Effector memory CD4-positive, alpha-beta T cell (primary cell): ENCODE results near the gene PRPF18.

Experiments
- DNase-seq, 3 donors: peaks; one replicate each; pipeline ENCODE4 v3.0.0-alpha.2; 2020
- H3K27ac ChIP-seq: 2 replicates; pipeline ENCODE4 v1.7.0; 2013; ENCODE audit warnings: mild to moderate bottlenecking, low read length, moderate library complexity; ENCODE audit not compliant: insufficient read depth, poor library complexity, severe bottlenecking
- H3K27me3 ChIP-seq: replicated peaks from 2 replicates; pipeline ENCODE4 v1.7.0; 2013; ENCODE audit warnings: mild to moderate bottlenecking, low read length; ENCODE audit not compliant: insufficient read depth, control insufficient read depth, poor library complexity, severe bottlenecking
- H3K36me3 ChIP-seq: 2 replicates; pipeline ENCODE4 v1.7.0; 2013; ENCODE audit warnings: mild to moderate bottlenecking, low read length, moderate library complexity; ENCODE audit not compliant: control insufficient read depth, insufficient read depth
- H3K4me1 ChIP-seq: 2 replicates; pipeline ENCODE4 v1.7.0; 2013; ENCODE audit warnings: low read length, mild to moderate bottlenecking; ENCODE audit not compliant: control insufficient read depth, insufficient read depth, poor library complexity, severe bottlenecking
- H3K4me3 ChIP-seq: 2 replicates; pipeline ENCODE4 v1.7.0; 2013; ENCODE audit warnings: low read length, low read depth, mild to moderate bottlenecking; ENCODE audit not compliant: insufficient read depth, poor library complexity, severe bottlenecking
- H3K9me3 ChIP-seq: 2 replicates; pipeline ENCODE4 v1.7.0; 2013; ENCODE audit warnings: mild to moderate bottlenecking, low read length, moderate library complexity; ENCODE audit not compliant: control insufficient read depth

Gene PRPF18

DNA sequence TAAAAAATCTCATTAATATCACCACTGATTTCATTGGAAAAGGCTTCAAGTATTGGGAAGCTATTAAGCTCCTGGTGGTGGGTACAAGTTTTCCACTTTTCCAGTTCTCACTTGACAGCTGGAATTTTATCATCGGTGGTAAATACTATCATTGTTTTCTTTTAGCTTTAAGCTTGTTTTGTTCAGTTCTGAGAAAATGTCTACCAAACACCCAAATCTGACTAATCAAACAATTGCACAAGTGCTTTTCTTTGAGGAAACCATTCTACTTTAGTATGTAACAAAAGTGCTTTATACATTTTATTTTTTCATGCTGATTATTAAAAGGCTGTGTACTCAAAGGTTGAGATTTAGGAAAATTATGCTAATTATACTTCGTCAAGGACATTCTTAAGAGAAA is 7.9 kb downstream of the PRPF18 start:
- peaks cover 22% of the 10 kb centered on the region for H3K36me3 ChIP-seq
- H3K4me1 ChIP-seq: no peaks in the 10 kb centered on the region
- H3K27ac ChIP-seq: no peak overlapping the region
- H3K9me3 ChIP-seq: no peaks in the 10 kb centered on the region
- H3K27me3 ChIP-seq: no peaks in the 10 kb centered on the region
- no peak for DNase-seq
- no peak overlapping the region for H3K4me3 ChIP-seq

DNA sequence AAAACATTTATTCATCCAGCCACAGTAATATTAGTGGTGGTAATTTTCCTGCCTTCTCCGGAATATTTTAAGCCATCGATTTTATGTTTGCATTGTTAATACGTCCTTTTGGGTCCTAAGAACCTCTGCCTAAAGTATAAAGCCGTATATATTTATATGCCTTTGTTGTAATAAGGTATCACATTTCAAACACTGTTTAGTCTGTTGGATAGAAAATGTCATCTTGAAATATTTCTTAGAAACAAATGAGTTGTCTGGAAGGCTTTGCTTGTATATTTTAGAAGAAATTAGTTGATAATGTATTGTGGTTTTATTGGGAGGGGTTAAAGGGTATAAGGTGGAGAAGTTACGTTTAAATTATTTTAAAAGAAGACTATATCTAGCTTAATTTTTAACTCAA is 11.1 kb downstream of the PRPF18 start:
- Histone ChIP-seq H3K36me3 (peaks cover 38% of the 10 kb centered on the region), H3K27ac (no peak overlapping the region), H3K27me3 (no peaks in the 10 kb centered on the region), H3K4me1 (no peaks in the 10 kb centered on the region), H3K4me3 (no peak overlapping the region), H3K9me3 (no peaks in the 10 kb centered on the region)
- no peak for DNase-seq

DNA sequence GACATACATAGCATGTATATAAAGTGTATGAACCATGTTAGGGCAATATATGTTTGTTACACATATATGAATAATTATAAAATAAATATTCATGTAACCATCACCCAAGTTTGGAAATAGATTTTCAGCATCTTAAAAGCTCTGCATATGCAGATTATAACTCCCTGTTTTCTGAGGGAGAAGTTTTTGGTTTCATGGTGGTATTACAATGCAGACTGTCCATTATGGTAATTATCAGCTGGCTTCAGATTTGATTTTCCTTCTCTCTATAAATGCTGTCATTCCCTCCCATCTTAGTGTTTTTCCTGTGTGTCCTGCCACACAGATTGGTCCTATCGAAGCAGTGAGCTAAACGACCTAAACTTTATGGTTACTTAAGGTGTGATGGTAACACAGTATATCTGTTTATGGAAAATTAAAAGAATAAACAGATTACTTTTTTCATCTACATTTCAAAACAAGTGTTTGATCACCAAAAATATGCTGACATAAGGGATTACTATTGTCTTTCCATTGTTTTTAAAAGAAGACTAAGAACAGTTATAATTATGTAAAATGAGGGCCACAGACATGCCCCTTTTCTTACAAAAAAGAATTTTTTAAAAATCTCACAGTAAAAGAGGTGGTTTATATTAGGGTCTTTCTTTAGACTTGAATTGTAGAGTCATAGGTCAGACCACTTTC is 17.7 kb downstream of the PRPF18 start:
- H3K36me3 ChIP-seq: peaks cover 49% of the 10 kb centered on the region
- no peaks in the 10 kb centered on the region for H3K4me1 ChIP-seq
- no peak overlapping the region for H3K4me3 ChIP-seq
- no peak for DNase-seq
- H3K9me3 ChIP-seq: no peaks in the 10 kb centered on the region
- H3K27ac ChIP-seq: no peak overlapping the region
- H3K27me3 ChIP-seq: no peaks in the 10 kb centered on the region

GRCh38 chr10:13608246-13608853 is 21.6 kb downstream of the PRPF18 start:
- Histone ChIP-seq H3K9me3 (no peaks in the 10 kb centered on the region), H3K4me1 (no peaks in the 10 kb centered on the region), H3K36me3 (peaks cover 59% of the 10 kb centered on the region), H3K27ac (no peak overlapping the region), H3K4me3 (no peak overlapping the region), H3K27me3 (no peaks in the 10 kb centered on the region)
- DNase-seq: no peak

DNA sequence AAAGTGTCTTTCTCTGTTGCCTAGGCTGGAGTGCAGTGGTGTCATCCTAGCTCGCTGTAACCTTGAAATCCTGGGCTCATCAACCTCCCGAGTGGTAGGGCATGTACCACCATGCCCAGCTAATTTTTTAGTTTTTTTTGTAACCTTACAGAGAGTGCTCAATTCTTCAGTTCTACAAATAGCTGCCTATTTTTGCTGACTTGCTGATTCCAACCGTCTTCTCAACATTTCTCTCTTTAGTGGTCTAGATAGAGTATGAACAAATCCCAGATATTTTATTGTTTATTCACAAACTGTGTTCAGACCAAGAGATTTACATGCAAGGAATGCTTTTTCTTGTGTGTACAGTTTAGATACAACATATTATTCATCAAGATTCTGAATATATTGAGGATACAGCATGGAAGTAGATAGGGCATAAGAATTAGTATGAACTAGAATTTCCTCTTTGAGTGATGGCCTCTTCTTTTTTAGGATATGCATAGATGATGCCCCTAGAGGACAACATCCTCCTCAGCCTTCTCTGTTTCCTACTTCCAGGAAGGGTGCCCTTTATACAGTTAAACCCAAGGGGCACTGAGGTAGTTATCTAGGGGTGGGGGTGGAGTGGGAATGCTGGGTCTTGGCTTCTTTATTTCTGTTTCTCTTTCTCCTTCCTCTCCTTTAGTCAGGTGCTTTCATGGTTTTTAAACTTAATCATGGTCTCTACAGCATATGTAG is 26.0 kb downstream of the PRPF18 start:
- no peak for DNase-seq
- H3K36me3 ChIP-seq: peaks cover 79% of the 10 kb centered on the region
- H3K27me3 ChIP-seq: no peaks in the 10 kb centered on the region
- no peak overlapping the region for H3K27ac ChIP-seq
- H3K4me3 ChIP-seq: no peak overlapping the region
- H3K9me3 ChIP-seq: no peaks in the 10 kb centered on the region
- no peaks in the 10 kb centered on the region for H3K4me1 ChIP-seq

- Histone ChIP-seq H3K4me1 (no peaks in the 10 kb centered on the region), H3K9me3 (no peaks in the 10 kb centered on the region), H3K4me3 (no peak overlapping the region), H3K27me3 (no peaks in the 10 kb centered on the region), H3K36me3 (peaks cover 79% of the 10 kb centered on the region), H3K27ac (no peak overlapping the region)
- DNase-seq: no peak
These were observed 26.8 kb downstream of the PRPF18 start for GRCh38 chr10:13613519-13613918.

GRCh38 chr10:13614530-13615332 is 28.0 kb downstream of the PRPF18 start:
- Histone ChIP-seq H3K9me3 (no peaks in the 10 kb centered on the region), H3K4me3 (no peak overlapping the region), H3K27ac (no peak overlapping the region), H3K4me1 (no peaks in the 10 kb centered on the region), H3K27me3 (no peaks in the 10 kb centered on the region), H3K36me3 (peaks cover 81% of the 10 kb centered on the region)
- DNase-seq: no peak

DNA sequence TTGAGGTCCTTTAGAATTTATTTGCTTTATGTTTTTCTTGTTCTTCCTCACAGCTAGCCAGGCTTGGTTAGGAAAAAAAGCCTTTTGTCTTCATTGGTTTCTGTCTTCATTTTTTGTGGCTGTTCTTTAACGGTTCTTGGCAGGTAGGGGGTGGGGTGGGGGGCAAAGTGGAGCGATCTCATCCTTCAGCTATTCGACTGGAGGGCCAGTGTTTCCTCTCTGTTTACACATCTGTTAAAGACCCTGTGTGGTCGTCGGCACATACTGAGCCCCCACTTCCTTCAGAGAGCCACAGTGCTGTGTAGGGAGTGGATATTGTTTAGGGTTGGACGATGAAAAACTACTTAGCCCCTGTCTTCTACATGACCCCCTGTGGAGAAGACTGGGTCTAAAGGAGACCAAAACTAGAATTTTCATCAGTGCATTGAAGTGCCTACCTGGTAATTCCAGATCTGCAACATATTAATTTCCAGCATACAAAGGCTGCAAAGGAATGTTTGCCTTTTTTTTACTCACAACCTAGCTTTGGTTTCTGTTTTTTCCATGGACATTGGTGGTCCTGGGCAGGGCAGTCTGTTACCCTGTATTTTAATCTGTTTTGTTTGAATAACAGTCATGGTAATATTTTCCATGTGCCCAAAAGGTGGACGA is 29.0 kb downstream of the PRPF18 start:
- peaks cover 72% of the 10 kb centered on the region for H3K36me3 ChIP-seq
- no peak overlapping the region for H3K27ac ChIP-seq
- H3K27me3 ChIP-seq: no peaks in the 10 kb centered on the region
- no peak for DNase-seq
- no peak overlapping the region for H3K4me3 ChIP-seq
- H3K9me3 ChIP-seq: no peaks in the 10 kb centered on the region
- H3K4me1 ChIP-seq: no peaks in the 10 kb centered on the region

DNA sequence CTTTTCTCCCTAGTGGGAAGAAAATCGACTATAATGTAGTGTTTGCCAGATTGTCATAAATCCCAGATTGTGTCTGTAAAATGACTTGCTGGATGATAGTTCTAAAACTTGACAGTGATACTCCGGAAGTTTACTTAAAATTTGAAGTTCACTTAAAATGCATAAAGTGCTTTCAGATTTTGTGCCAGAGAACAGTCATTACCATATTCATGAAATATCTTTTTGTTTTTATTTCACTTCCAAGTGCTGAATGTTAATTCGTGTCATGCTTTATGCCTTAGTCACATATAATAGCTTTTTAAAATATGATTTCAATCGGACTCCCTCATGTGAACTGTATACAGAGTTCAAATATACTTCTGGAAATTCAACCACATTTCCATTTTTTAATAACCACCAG is 30.4 kb downstream of the PRPF18 start:
- H3K27ac ChIP-seq: no peak overlapping the region
- H3K4me1 ChIP-seq: no peaks in the 10 kb centered on the region
- no peaks in the 10 kb centered on the region for H3K27me3 ChIP-seq
- peaks cover 62% of the 10 kb centered on the region for H3K36me3 ChIP-seq
- H3K4me3 ChIP-seq: no peak overlapping the region
- DNase-seq: no peak
- H3K9me3 ChIP-seq: no peaks in the 10 kb centered on the region
